HG02884 (cell line): ENCODE measurements around the gene MICAL1.
A peak's percentile ranks its signal among the peaks of the same experiment; 100 is the strongest.

Source experiments
- ATAC-seq: cut with Tn5 transposase; IDR thresholded peaks from one replicate; pipeline ENCODE4 v1.9.1; 2021; ENCODE audit warnings: mild to moderate bottlenecking, moderate library complexity; ENCODE audit not compliant: unreplicated experiment

The MICAL1 gene

GRCh38 chr6:109440331-109441068, 15.1 kb downstream of the MICAL1 start, which contains the start of the genes PPIL6 and SMPD2:
Gene PPIL6 (minus strand): TSS chr6:109440628. CDS start chr6:109440590, 38 bp downstream.
Gene SMPD2 (plus strand): TSS chr6:109440724. CDS start chr6:109441122, 398 bp downstream.
- peak; percentile 92 for ATAC-seq

- no peak for ATAC-seq
These were observed 19.5 kb downstream of the MICAL1 start for GRCh38 chr6:109436041-109436440.

GRCh38 chr6:109434456-109434855, 21.1 kb downstream of the MICAL1 start:
- no peak for ATAC-seq

GRCh38 chr6:109429496-109429895, 26.1 kb downstream of the MICAL1 start:
- no peak for ATAC-seq

GRCh38 chr6:109428889-109429477, 26.6 kb downstream of the MICAL1 start:
- ATAC-seq: no peak

- ATAC-seq: no peak
These were observed 30.6 kb downstream of the MICAL1 start for GRCh38 chr6:109424946-109425345.

GRCh38 chr6:109421184-109421583, 34.4 kb downstream of the MICAL1 start:
- ATAC-seq: no peak

- no peak for ATAC-seq
These were observed 34.8 kb downstream of the MICAL1 start for GRCh38 chr6:109420751-109421150.

GRCh38 chr6:109417646-109418045, 37.9 kb downstream of the MICAL1 start:
- ATAC-seq: no peak

GRCh38 chr6:109411034-109411433, 44.5 kb downstream of the MICAL1 start:
- ATAC-seq: no peak

- ATAC-seq: no peak
These were observed 49.4 kb downstream of the MICAL1 start for GRCh38 chr6:109406196-109406595.

GRCh38 chr6:109397020-109397419, 58.6 kb downstream of the MICAL1 start:
- ATAC-seq: no peak

- ATAC-seq: no peak
These were observed 59.4 kb downstream of the MICAL1 start for GRCh38 chr6:109396046-109396718.
